Activated T-cell treated with anti-CD3 and anti-CD28 coated beads for 24 hours (primary cell): ENCODE measurements around the gene TASOR2.

Source experiments
- DNase-seq: peaks from one replicate; pipeline ENCODE4 v3.0.0-alpha.2; 2020; ENCODE audit warnings: low read depth

The TASOR2 gene, protein sequence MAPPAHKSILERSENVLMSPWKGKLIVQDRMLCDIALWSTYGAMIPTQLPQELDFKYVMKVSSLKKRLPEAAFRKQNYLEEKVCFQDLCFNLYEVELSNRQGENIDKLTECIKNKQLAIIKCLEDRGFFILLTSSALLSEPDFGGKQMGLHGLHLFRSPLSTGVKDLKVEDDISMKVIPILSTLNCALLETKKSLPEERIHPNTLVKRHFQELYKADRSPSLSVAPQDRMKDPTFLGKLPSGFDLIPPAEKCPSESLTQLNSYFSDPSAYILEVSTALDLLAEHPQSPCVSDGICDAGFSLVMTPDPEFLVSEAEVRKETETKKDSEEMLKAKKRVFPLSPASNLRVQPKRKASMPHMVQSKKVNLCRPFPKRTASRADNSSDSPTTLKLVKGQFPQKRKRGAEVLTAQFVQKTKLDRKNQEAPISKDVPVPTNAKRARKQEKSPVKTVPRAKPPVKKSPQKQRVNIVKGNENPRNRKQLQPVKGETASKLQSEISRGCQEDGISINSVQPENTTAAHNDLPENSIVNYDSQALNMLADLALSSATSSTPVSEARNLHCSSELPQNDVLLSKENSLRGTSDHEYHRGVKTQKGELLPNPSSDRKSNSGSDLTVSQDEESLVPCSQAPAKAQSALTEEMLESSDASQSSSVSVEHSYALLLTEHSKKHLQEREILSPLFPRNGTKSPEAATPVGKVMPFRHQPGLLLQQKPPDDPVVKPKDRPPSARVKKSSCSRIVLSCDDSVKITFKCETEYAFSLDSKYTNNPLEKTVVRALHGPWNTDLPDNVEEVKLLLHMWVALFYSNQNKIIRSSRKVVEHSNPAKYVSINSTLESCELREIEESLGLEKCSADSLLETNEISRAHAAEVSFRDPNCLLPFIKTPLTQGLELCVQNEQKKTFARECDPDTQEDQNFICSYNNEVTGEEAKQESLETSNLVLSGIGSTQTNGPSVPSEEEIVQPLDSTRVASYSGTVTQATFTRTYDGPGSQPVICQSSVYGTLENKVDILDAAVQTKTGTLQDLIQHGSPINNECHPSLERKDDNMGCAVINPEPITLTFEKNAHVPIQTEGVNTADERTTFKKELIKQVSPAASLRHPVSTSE (N-terminal part only)

DNA sequence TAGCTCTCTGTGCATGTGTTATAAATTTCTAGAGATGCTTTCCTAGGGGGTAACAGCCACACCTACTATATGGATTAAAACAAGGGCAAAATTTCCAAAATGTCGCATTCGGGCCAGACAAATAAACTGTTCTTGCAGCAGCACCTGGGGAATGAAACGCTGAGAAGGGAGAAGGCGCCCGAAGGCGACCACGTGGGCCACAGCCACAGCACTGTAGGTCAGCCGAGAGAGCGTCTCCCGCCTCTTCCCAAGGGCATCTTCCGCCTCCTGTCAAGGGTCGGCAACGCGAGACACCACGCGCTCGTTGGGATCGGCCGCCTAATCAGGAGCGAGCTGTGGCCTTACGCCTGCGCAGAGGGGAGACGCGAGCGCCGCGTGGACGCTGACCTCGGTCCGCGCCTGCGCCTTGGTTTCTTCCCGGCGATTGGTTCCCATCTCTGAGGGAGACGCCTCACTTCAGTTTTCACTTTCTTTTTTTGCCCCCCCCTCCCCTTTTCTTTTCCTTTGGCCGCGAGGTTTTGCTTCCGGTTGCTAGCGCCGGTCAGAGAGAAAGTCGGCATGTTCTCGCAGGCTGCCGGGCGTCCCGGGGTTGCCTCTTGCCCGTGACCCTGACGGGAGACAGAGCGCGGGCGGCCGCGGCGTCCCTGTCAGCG, at the start of gene TASOR2:
TSS of gene TASOR2 (plus strand) at position 521 of the 653 bp plus-strand sequence. CDS start 35,805 bp downstream, outside the sequence.
- DNase-seq, result peak; percentile 97

DNA sequence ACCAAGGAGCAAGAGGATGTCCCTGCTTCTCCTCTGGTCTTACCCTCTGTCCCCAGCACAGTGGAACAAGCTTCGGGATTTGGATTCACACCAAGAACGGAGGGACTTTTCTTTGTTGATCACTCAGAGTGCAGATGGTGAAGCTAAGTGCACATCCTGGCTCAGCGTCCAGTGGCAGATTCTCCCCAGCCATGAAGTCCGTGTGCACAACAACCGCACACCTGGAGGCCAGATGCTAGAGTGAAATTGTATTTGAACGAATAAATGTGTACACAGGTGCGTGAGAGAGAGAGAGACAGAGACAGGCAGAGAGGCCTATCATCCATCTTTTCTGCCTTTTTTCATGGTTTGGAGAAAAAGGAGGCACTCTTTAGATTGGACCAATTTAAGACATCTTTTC, 49.7 kb upstream of the TASOR2 start:
- DNase-seq, result no peak

DNA sequence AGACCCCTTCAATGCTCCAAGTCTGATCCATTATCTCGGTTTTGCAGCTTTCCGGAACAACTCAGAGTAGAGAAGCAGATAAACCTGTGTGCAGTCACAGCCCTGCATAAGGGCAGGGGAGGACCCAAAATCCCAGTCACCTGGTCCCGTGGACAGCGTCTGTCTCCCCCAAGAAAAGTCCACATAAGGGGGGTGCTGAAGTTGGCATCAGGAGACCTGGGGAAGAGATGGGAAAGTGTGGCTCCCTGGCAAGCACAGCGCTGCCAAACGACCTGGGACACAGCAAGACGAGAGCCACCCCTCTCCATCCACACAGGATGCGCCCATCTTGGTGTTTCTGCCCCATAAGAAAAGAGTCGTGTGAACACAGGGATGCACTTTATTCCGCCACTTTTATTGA, 46.1 kb upstream of the TASOR2 start:
- DNase-seq, result no peak

DNA sequence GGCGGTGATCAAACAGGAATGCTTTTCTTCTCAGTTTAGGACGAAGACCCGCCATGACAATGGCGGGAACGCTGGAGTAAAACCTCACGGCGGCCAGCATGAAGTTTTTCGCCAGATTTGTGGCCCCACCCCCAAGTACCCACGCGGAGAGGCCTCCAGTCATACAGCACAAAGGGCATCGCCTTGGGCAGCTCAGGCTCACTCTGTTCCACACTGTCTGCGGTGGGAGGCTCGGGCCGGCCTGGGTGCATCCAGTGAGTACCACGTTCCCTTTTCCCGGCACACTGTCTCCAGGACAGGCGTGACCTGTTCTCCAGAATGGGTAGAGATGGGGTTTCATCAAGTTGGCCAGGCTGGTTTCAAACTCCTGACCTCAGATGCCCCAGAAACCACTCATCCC, 45.6 kb upstream of the TASOR2 start:
- DNase-seq, result no peak

DNA sequence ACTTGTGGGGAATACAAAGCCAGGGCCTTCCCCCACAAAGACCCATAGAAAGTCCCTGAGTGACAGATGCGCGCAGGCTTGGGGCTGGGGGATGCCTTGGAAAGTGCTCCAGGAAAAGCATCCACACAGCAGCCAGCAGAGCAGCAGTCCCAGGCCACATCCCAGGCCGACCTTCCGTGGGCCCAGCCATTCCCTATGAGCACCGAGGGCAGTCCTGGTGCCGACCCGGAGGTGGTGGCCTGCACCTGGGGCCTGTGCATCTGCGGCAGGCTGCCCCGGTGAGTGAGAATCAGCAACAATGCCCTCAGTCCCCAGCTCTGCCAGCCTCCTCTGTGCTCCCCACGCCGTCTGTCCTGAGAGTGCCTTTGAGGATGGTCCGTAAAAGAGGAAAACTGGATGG, 44.6 kb upstream of the TASOR2 start:
- DNase-seq, result no peak

DNA sequence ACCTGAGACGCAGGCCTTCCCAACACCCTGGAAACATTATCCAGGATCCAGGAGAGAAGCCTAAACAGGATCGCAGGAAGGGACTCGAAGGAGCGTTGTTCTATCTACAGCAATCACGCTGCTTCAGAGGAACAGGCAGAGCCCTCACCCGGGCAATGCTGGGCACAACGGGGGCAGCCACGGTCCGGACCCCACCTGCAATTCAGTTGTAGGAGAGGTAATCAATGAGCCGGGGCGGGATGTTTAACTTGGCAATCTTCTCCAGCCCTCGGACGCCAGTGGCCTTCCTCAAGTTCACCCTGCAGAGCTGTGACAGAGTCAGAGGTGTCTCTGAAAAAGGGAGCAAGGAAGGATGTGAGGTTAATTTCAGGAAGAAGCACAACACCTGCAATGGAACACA, 44.1 kb upstream of the TASOR2 start:
- no peak for DNase-seq

DNA sequence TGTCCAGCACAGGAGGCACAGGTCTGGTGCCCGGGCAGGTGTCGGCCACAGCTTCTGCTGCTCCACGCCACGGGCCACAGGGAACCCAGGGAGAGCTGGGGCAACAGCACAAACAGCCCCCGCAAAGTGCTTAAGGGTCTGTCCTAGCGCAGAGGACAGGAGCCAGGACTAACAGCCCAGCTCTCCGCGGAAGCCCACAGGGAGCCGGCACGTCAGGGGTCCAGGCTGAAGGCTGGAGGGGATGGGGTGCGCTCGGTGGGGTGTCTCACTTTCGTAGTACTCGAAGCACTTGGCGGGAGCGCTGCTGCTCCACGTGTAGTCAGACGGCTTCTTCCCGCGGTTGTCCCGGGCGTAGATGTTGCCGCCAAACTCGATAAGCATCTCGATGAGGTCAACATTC, 43.1 kb upstream of the TASOR2 start:
- DNase-seq, result no peak

DNA sequence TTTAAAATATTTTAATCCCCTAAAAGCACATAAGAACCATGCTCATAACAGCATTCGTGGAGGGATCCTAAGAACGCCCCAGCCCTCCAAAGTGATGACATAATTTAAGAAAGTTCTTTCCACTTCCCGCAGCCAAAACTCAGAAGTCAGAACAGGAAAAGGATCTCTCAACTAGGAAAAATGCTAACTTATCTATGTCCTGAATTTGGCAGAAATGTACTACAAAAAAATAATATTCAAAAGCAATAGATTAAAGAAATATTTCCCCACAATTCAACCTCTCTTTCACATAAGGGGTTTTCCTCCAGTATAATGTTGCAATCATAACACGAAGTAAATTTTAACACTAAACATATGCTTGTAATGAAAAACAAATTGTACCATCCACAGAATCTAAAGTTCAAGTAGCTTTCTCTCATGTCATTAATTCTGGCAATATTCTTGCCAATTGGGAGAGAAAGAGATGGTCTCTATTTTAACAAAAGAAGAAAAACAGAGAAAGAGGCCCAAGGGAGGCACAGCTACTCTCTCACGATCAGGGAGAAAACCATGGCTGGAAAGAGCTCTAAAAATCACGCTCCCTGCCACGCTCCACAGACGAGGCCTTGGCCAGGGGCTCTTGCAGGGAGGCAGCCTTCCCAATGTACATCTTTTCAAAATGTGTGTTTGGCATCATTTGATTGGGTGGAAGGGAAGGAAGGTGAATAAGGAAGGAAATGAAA, 41.1 kb upstream of the TASOR2 start:
- DNase-seq, result no peak

DNA sequence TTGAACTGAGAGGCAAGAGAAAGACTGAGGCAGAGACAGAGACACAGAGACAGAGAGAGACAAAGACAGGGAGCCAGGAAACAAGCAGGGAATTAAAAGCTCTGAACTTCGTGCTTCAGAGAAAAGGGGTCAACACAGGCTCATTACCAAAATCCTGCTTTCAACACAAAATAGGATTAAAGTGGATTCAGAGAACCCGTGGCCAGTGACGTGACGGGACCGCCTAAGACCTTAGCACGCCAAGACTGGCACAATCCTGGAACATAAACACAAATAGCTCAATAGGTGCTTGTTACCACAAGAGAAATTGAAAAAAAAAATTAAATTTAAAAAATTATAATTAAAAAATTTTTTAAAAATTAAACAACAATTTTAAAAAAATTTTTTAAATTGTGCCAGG, 39.7 kb upstream of the TASOR2 start:
- no peak for DNase-seq

DNA sequence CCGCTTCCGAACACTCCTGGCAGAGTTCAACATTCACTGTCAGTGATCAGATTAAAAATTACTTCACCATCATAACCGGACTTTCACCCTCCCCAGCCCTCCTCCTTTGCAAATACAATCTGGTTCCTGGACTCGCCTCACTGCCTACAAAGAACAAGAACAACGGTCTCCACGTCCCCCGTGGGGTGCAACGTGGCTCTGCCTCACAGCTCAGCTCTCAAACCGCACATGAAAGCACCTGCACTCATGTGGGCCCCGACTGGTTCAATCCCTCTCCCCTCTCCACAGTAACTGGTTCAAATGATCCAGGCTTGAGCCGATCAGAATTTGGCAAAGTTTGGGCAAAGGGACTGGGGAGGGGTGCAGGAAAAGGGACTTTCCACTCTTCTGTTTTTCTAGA, 39.3 kb upstream of the TASOR2 start:
- no peak for DNase-seq

DNA sequence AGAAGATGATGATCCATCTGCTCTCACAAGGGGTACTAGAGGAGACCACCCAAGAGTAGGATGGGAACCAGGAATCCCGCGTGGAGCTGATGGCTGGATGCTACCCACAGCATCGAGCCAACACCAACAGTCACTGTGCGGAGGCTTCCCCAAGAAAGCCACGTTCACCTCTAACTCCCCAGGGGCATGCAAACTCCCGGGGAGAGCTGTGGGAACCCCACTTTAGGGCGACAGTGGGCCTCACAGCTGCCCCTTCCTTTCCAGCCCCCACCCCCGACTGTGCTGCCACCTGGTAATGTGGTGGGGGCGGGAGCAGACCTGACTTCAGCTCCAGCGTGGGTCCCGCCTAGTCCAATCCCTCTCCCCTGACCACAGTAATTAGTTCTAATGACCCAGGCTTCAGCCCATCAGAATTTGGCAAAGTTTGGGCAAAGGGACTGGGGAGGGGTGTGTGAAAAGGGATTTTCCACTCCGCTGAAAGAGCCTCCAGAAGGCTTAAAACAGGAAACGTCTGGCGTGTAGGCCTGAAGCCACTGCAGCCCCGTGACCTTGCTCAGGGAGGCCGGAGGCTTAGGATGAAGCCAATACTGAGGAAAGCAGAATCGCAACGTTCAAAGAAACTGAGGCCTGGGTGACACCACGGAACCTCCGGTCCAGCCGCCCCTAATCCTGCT, 38.6 kb upstream of the TASOR2 start:
- DNase-seq, result no peak

DNA sequence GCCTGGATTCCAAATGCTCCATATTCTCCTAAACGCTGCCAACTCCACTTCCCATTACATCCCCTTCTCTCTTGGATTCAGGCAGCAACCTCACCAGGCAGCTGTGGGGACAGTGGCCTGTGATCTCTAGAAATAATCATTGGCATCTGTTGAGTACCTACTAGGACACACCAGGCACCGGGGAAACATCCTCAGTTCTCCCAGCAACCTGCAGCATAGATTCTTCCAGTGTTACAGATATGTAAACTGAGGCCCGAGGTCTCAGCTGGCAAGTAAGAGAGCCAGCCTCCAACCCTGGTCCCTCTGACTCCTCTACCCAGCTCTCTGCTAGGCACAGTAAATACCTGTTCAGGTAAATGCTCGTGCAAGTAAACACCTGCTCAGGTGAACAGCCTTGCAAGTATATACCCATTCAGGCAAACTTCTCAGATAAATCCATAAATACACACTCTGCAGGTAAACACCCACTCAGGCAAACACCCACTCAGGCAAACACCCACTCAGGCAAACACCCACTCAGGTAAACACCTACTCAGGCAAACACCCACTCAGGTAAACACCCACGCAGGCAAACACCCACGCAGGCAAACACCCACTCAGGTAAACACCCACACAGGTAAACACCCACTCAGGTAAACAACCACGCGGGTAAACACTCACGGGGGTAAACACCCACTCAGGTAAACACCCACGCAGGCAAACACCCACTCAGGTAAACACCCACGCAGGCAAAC, 37.0 kb upstream of the TASOR2 start:
- no peak for DNase-seq

DNA sequence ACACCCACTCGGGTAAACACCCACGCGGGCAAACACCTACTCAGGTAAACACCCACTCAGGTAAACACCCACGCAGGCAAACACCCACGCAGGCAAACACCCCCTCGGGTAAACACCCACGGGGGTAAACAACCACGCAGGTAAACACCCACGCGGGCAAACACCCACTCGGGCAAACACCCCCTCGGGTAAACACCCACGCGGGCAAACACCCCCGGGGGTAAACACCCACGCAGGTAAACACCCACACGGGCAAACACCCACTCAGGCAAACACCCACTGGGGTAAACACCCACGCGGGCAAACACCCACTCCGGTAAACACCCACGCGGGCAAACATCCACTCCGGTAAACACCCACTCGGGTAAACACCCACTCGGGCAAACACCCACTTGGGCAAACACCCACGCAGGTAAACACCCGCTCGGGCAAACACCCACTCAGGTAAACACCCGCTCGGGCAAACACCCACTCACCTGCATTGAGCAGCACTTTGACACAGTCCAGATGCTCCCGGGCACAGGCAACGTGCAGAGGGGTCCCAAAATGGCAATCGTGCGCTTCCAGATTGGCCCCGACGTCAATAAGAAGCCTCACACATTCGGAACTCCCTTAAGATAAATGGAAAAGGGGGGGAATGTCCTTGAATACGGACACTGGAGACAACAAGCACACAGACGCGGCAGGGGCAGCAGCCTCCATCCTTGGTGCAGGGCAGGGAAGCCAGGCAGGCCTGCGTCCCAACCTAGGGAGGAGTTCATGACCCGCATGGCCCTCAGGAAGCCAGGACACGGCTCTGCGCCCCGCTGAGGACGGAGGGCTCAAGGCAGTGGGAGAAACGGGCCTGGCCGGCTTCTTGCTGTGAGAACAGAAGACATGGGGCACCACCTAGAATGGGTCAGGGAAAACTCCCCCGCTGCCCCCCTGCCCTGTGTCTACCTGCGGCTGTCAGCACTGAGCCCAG, 35.9 kb upstream of the TASOR2 start:
- no peak for DNase-seq

DNA sequence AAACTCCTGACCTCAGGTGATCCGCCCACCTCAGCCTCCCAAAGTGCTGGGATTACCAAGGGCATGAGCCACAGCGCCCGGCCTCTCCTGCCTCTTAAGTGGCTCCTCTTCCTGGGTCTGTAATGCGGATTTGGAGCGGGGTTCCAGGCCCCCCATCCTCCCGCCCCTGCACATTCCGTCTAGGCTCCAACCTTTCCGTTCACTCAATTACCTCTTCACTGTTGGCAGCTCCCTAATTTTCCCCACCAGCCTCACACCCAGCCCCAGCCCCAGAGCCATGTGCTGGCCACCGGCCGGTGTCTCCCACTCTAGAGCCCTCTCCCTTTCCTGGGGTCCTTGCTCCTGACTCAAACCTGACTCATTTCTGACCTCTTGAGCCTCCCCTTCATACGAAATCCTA, 34.9 kb upstream of the TASOR2 start:
- no peak for DNase-seq

DNA sequence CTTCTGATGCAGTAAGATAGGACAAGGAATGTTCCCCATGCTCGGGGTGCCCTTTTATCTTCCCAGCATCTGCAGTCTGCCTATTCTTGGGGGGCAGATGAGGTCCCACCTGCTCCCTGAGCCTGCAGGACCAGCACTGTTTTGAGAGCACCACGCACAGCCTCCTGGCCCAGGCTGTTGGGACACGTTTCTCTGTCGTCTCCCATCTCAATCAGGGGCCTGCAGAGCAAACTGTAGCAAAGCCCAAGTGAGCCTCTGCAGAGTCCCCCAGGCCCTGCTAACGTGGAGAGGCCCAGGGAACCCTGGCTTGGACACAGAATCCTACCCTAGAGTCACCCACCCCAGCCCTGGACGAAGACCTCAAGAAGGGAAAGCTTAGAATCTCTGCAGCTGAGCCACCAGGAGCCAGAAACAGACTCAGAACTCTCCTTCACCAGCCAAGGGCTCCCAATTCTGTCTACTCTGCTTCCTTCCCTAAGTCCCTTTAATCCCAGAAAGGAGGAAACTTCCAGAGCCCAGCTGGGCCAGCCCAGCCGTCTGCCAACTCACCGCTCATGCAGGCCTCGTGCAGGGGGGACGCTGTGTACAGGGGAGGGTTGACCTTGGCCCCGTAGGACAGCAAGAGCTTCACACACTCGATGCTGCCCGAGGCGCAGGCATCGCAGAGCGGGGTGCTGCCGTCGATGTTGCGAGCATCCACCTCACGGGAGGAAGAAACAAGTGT, 33.8 kb upstream of the TASOR2 start:
- DNase-seq, result no peak

DNA sequence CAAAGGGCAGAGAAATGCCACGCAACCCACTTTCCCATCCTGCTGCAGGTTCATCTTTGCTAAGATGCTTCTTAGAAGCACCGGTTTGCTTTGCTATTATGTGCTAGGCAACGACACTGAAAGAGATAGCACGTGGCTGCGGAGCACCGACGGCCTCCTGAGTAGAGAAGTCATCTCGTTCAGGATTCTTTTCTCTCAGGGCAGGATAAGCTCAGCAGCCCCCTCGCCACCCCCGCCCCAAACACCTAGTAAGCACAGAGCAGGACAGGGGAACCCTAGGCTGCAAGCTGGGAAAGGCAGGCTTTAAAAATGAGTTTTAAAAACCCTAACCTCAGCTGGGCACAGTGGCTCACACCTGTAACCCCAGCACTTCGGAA, 33.3 kb upstream of the TASOR2 start:
- no peak for DNase-seq

DNA sequence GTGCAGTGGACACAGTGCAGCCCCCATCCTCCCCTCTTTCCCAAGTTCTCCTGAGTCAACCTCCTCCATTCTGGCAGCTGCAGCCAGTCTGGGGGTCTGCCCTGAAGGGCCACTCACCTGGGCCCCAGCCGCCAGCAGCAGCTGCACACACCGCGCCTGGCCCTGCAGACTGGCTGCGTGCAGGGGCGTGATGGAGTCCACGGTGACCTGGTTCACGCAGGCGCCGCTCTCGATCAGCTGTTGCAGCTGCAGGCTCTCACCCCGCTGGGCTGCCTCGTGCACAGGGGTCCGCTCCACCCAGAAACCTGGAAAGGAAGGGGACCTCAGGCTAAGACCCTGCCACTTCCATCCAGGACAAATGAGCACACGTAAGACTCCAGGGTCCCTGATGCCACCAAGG, 31.9 kb upstream of the TASOR2 start:
- DNase-seq, result no peak

DNA sequence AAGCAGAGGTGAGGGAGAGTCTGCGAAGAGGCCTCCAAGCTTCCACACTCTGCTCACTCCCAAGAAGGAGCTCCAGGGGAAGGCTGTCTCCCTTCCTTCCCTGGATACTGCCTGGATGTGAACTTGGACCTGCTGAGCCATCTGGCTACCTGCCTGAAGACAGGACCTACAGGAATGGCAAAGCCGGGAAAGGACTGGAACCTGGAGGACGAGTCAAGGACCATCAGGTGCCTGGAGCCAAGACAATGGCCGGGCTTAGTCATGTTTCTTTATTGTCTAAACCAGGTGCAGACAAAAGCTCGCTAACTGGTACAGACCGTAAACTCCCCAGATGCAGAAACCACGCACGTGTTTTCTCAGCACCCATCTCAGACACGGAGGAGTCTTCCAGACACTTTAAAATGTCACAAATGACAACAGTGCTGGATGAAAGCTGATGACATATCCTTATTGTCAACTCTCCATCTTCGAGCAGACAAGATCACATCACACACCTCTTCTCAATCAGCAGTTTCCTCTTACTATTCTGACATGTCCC, 30.4 kb upstream of the TASOR2 start:
- no peak for DNase-seq
